HCT116 (cell line): ENCODE data around the gene DAO. TPM values are rescaled to one million over a fixed set of nuclear protein-coding genes. Genes with fewer than 3 reads are reported as not detected.
A peak's percentile ranks its signal among the peaks of the same experiment; 100 is the strongest.

Source experiments
- ATAC-seq: fragments of 200-7000 bp; cut with Tn5 transposase; 2 replicates; pipeline ENCODE4 v1.9.1; 2020; ENCODE audit warnings: mild to moderate bottlenecking, moderate library complexity
- BruUV-seq: library from RNA; stranded (reverse); fragments of 400-500 nt; replicated peaks from 2 replicates; lab custom pipeline; 2021; lab: Mats Ljungman, UMichigan
- CTCF ChIA-PET: fragments of 300-600 bp; sonication (Branson Sonifier 250); formaldehyde crosslinking; loops from one replicate; lab custom pipeline; 2021; ENCODE audit warnings: antibody characterized with exemption; lab: Charles Lee
- POLR2A ChIA-PET: fragments of 300-600, 350-600 bp; sonication (Branson Sonifier 250); formaldehyde crosslinking; loops from one replicate; lab custom pipeline; 2021; ENCODE audit warnings: antibody characterized with exemption; lab: Charles Lee
- RAD21 ChIA-PET, 2 experiments: fragments of 300-600 bp; sonication (Branson Sonifier 250); formaldehyde crosslinking; loops; one replicate each; lab custom pipeline; 2023; ENCODE audit warnings: low total read pairs in 2 of 2; ENCODE audit not compliant: uncharacterized antibody in 2 of 2, unreplicated experiment in 2 of 2, low non-redundant PET in 1 of 2; lab: Charles Lee
- DNase-seq: peaks from one replicate; pipeline ENCODE4 v3.0.0-alpha.2; 2010; ENCODE audit warnings: low read depth, low spot score
- H2AFZ ChIP-seq: fragments of 200-600 bp; shearing (Covaris generic), sonication (generic); 2 replicates; pipeline ENCODE4 v1.6.1; 2017; ENCODE audit warnings: low read depth, mixed run types, mixed read lengths, antibody characterized with exemption, low read length; ENCODE audit not compliant: poor library complexity, severe bottlenecking
- H3K27ac ChIP-seq: 2 replicates; pipeline ENCODE4 v1.5.1; 2012; ENCODE audit warnings: low read depth, low read length
- H3K27me3 ChIP-seq: fragments of 200-600 bp; sonication (generic); 2 replicates; pipeline ENCODE4 v1.6.1; 2016; ENCODE audit warnings: mixed run types, low read length, mixed read lengths; ENCODE audit not compliant: insufficient read depth
- H3K36me3 ChIP-seq, 2 experiments: fragments of 200-500 bp in 1 of 2; fragments of 200-600 bp in 1 of 2; sonication (Bioruptor generic) in 1 of 2; sonication (generic) in 1 of 2; 2 replicates each; pipeline versions ENCODE4 v1.5.1 to v1.6.1; 2014 to 2016; ENCODE audit warnings: low read length in 2 of 2, inconsistent platforms in 1 of 2, mixed read lengths in 1 of 2, mixed run types in 1 of 2; ENCODE audit not compliant: insufficient read depth in 2 of 2, control insufficient read depth in 1 of 2
- H3K4me1 ChIP-seq, 2 experiments: fragments of 200-600 bp in 1 of 2; sonication (generic) in 1 of 2; 2 replicates each; pipeline versions ENCODE4 v1.5.1 to v1.6.1; 2012 to 2017; ENCODE audit warnings: low read length in 2 of 2, inconsistent platforms in 1 of 2, mild to moderate bottlenecking in 1 of 2, mixed read lengths in 1 of 2, mixed run types in 1 of 2, moderate library complexity in 1 of 2; ENCODE audit not compliant: insufficient read depth in 2 of 2, control insufficient read depth in 1 of 2
- H3K4me2 ChIP-seq: fragments of 200-600 bp; sonication (generic); 2 replicates; pipeline ENCODE4 v1.6.1; 2017; ENCODE audit warnings: mixed run types, low read length, mixed read lengths
- H3K4me3 ChIP-seq, 2 experiments: fragments of 200-600 bp in 1 of 2; sonication (generic) in 1 of 2; replicated peaks in 1 of 2; 2 replicates each; pipeline ENCODE4 v1.5.1; 2011 to 2016; ENCODE audit warnings: low read length in 2 of 2, control low read depth in 1 of 2, low read depth in 1 of 2, mild to moderate bottlenecking in 1 of 2, mixed read lengths in 1 of 2, mixed run types in 1 of 2
- H3K79me2 ChIP-seq: fragments of 200-600 bp; sonication (generic); 2 replicates; pipeline ENCODE4 v1.6.1; 2017; ENCODE audit warnings: mild to moderate bottlenecking, mixed run types, low read length, moderate library complexity, mixed read lengths; ENCODE audit not compliant: insufficient read depth
- H3K9ac ChIP-seq: fragments of 200-600 bp; sonication (generic); 2 replicates; pipeline ENCODE4 v1.6.1; 2016; ENCODE audit warnings: low read length, mixed read lengths
- H3K9me2 ChIP-seq: fragments of 200-600 bp; sonication (generic), shearing (Covaris generic); 2 replicates; pipeline ENCODE4 v1.6.1; 2017; ENCODE audit warnings: mixed run types, mild to moderate bottlenecking, moderate library complexity; ENCODE audit not compliant: insufficient read depth
- H3K9me3 ChIP-seq, 2 experiments: fragments of 200-500 bp in 1 of 2; fragments of 200-600 bp in 1 of 2; sonication (Bioruptor generic) in 1 of 2; sonication (generic) in 1 of 2; 2 replicates each; pipeline ENCODE4 v1.6.1; 2014 to 2017; ENCODE audit warnings: low read length in 2 of 2, mixed read lengths in 2 of 2, inconsistent platforms in 1 of 2, low read depth in 1 of 2, mild to moderate bottlenecking in 1 of 2, mixed run types in 1 of 2, moderate library complexity in 1 of 2; ENCODE audit not compliant: control insufficient read depth in 1 of 2, insufficient read depth in 1 of 2
- H4K20me1 ChIP-seq: fragments of 200-600 bp; sonication (generic), shearing (Covaris generic); 2 replicates; pipeline ENCODE4 v1.6.1; 2017; ENCODE audit warnings: mixed run types, mild to moderate bottlenecking, moderate library complexity; ENCODE audit not compliant: insufficient read depth
- CEBPB ChIP-seq: IDR thresholded peaks from 2 replicates; pipeline ENCODE4 v1.6.1; 2012; ENCODE audit warnings: low read depth
- EZH2phosphoT487 ChIP-seq: fragments of 200-600 bp; IDR thresholded peaks from 2 replicates; pipeline ENCODE4 v1.6.1; 2018; ENCODE audit warnings: antibody characterized with exemption, borderline replicate concordance
- POLR2AphosphoS5 ChIP-seq: IDR thresholded peaks from 2 replicates; pipeline ENCODE4 v1.6.1; 2011; ENCODE audit warnings: mild to moderate bottlenecking, low read depth, low read length, moderate library complexity
- REST ChIP-seq: IDR thresholded peaks from 2 replicates; pipeline ENCODE4 v1.6.1; 2012; ENCODE audit warnings: low read depth
- intact Hi-C: fragments of 100-400 bp; cut with micrococcal nuclease; formaldehyde crosslinking; loops from 2 replicates; pipeline ENCODE4 v1.10.0; 2022
- total RNA-seq: library from RNA; stranded (reverse); gene quantifications from one replicate; pipeline ENCODE4 v1.2.1, GENCODE V29; 2021; ENCODE audit not compliant: unreplicated experiment

Gene DAO
- total RNA-seq, 1 experiment from 2014 or later, result not detected

GRCh38 chr12:108833355-108833733, 46.5 kb upstream of the DAO start:
- Histone ChIP-seq H3K9ac (peak overlapping the region; percentile 56), H3K27ac (peak overlapping the region; percentile 67), H3K27me3 (no peaks in the 10 kb centered on the region), H3K4me2 (peak overlapping the region; percentile 63), H3K9me2 (no peaks in the 10 kb centered on the region), H3K79me2 (peaks cover 97% of the 10 kb centered on the region), H2AFZ (no peak overlapping the region), H4K20me1 (no peaks in the 10 kb centered on the region), H3K9me3 (no peaks in the 10 kb centered on the region), H3K4me1 (peaks cover 79 to 97% of the 10 kb centered on the region in 2 experiments), H3K36me3 (peaks cover 9 to 62% of the 10 kb centered on the region in 2 experiments), H3K4me3 (peak overlapping the region; percentile 4 to 15; a peak in 3 of 4 replicates)
- DNase-seq (peak; percentile 71), ATAC-seq (peak; percentile 82)
- POLR2A ChIA-PET, result interaction anchor here (1.1 kb wide), 1 partner anchor 24 kb away, joined by 3 read pairs; the partner anchor contains the start of gene SSH1
- intact Hi-C loops, result loop anchor here (10.0 kb wide), 2 partner anchors 261 to 269 kb away; partner anchors contain the start of genes ALKBH2, ISCU, SART3 and UNG
- CTCF ChIA-PET, result interaction anchor here (1.5 kb wide), 1 partner anchor 29 kb away, joined by 5 read pairs; no protein-coding TSS in a partner anchor
- peak; percentile 33; the same call in 1 of the 2 replicates for TF ChIP-seq POLR2AphosphoS5
- TF ChIP-seq CEBPB, result no peak
- no peak for TF ChIP-seq REST
- no peak for TF ChIP-seq EZH2phosphoT487
- RAD21 ChIA-PET, result no interaction called here
- no TSS peak for BruUV-seq
